ENCODE data around the gene BNIP5. TPM values are rescaled to one million over a fixed set of nuclear protein-coding genes. Genes with fewer than 3 reads are reported as not detected.

BNIP5 gene
- total RNA-seq, 1 donor, result not detected

- peak; percentile 54 for DNase-seq (ENCODE audit: low read depth)
- no peak for TF ChIP-seq CTCF (IDR thresholded peaks at IDR 0.05; ENCODE audit: insufficient read depth, low read depth, low read length)
- no peak overlapping the region for H3K4me3 ChIP-seq (ENCODE audit: low read depth, low read length)
Measured at GRCh38 chr6:36290668-36291620, 45.7 kb downstream of the BNIP5 start.

GRCh38 chr6:36289281-36289878, 47.3 kb downstream of the BNIP5 start:
- H3K4me3 ChIP-seq (ENCODE audit: low read depth, low read length), result no peak overlapping the region
- DNase-seq (ENCODE audit: low read depth), result no peak
- TF ChIP-seq CTCF (IDR thresholded peaks at IDR 0.05; ENCODE audit: insufficient read depth, low read depth, low read length), result no peak

GRCh38 chr6:36286858-36287257, 49.8 kb downstream of the BNIP5 start:
- no peak for TF ChIP-seq CTCF (IDR thresholded peaks at IDR 0.05; ENCODE audit: insufficient read depth, low read depth, low read length)
- DNase-seq (ENCODE audit: low read depth), result no peak
- no peak overlapping the region for H3K4me3 ChIP-seq (ENCODE audit: low read depth, low read length)

- no peak for TF ChIP-seq CTCF (IDR thresholded peaks at IDR 0.05; ENCODE audit: insufficient read depth, low read depth, low read length)
Measured at GRCh38 chr6:36285797-36286196, 50.9 kb downstream of the BNIP5 start.

GRCh38 chr6:36285187-36285671, 51.5 kb downstream of the BNIP5 start:
- H3K4me3 ChIP-seq (ENCODE audit: low read depth, low read length), result no peak overlapping the region
- no peak for DNase-seq (ENCODE audit: low read depth)
- TF ChIP-seq CTCF (IDR thresholded peaks at IDR 0.05; ENCODE audit: insufficient read depth, low read depth, low read length), result no peak

More at GRCh38 chr6:36285797-36286196, 50.9 kb downstream of the BNIP5 start:
- no peak for DNase-seq (ENCODE audit: low read depth)
- no peak overlapping the region for H3K4me3 ChIP-seq (ENCODE audit: low read depth, low read length)

GRCh38 chr6:36284359-36284758, 52.3 kb downstream of the BNIP5 start:
- TF ChIP-seq CTCF (IDR thresholded peaks at IDR 0.05; ENCODE audit: insufficient read depth, low read depth, low read length), result no peak
- H3K4me3 ChIP-seq (ENCODE audit: low read depth, low read length), result no peak overlapping the region
- DNase-seq (ENCODE audit: low read depth), result no peak
